A549 treated with dexamethasone at 1 μM for 4 hours (cell line): ENCODE results near the gene GPR50. TPM values are rescaled to one million over a fixed set of nuclear protein-coding genes. Genes with fewer than 3 reads are reported as not detected.

Experiments used
- total RNA-seq: library from RNA; stranded (reverse); fragments of 200-300 nt; extraction: Qiagen RNA extraction; gene quantifications from 5 replicates; pipeline ENCODE4 v1.2.3, GENCODE V29; 2022

The GPR50 gene
- total RNA-seq, result 0.10 to 0.34 TPM (median 0.26 TPM) in 5 replicates

DNA sequence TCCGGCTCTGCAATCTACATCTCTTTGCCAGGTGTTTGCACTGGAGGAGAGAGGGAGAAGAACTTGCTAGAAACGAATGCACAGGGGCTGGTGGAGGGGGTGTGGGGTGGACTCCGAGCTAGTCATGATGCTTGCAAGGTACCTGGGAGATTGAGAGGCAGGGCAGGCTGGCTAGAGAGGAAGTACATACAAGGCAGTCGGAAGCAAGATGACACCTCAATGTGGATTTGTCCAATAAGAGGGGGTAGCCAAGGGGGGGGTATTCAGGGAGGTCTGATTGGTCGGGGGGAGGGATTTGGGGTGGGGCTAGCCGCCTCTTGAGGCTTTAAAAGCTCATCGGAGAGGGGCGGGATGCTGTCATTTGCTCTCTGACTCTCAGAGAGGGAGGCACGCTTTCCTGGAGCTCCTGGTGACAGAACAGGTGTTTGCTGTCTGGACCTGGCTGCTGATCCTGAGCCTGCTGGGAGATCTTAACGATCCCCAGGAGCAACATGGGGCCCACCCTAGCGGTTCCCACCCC is at the start of gene GPR50:
GPR50 (plus strand) TSS at position 354 of the 520 bp plus-strand sequence; CDS start at position 492, 138 bp downstream.

Other genes starting within 250 kb of the GPR50 start
- 154 to 185 TPM (median 160 TPM) in 5 replicates for gene HMGB3, start 193.2 kb upstream of the GPR50 start, total RNA-seq
- gene VMA21, start 220.6 kb downstream of the GPR50 start, total RNA-seq, result 18.2 to 27.1 TPM (median 23.8 TPM) in 5 replicates